A549 treated with RU486 at 1 μM for 4 hours (cell line): ENCODE results near the gene FIGN. TPM values are rescaled to one million over a fixed set of nuclear protein-coding genes. Genes with fewer than 3 reads are reported as not detected.

Source experiments
- total RNA-seq: library from RNA; stranded (reverse); fragments of 200-300 nt; extraction: Qiagen RNA extraction; gene quantifications from 5 replicates; pipeline ENCODE4 v1.2.3, GENCODE V29; 2022; ENCODE audit warnings: low read depth

The FIGN gene
- total RNA-seq = 1.6 to 2.6 TPM (median 2.0 TPM) in 5 replicates

GRCh38 chr2:163735685-163736432, at the start of gene FIGN:
Gene FIGN, minus strand, starts transcription at chr2:163736008. Its CDS starts 1,081 bp downstream, at chr2:163734927.

